ENCODE results near the gene TRIM26. TPM values are rescaled to one million over a fixed set of nuclear protein-coding genes. Genes with fewer than 3 reads are reported as not detected.
A peak's percentile ranks its signal among the peaks of the same experiment; 100 is the strongest.

TRIM26 gene
- total and polyA plus RNA-seq, 2 of the 13 experiments (the other 11 are each of a cell fraction or from before 2014, with no cell fraction given) = 27.1 to 38.7 TPM

DNA sequence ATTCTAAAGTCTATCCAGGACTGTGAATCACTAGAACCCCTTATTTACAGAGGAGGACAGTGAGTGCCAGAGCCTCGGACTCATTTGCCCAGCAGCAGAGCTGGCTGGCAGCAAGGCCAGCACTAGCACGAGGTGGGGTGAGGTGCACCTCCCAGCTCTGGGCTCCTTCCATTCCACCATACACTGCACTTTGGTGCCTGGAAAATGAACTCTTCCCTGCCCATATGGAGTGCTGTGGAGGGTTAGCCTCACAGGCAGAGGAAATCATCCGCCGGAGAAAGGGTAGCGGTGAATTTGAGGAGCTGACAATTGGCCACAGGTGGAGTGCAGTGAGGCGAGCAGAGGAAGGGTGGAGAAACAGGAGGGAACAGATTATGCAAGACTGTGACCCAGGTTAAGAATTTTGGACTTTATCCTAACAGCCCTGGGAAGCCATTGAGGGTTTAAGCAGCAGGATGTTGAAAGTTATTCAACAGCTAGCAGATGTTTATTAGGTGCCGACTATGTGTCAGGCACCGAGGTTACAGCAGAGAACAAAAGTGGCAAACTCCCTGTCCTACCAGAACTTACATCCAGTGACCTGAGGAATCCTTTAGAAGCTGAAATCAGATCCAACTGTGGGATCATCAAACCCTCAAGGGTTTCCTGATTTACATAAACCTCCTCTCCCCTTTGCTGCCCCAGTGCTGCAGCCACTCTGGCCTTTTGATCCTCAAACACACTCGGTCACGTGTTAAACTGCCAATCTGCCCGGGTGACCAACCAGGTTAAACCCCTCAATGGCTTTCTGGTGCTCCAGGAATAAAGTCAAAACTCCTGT, 6.2 kb downstream of the TRIM26 start (continued):
- TF ChIP-seq MED8 (CRISPR knock-in tag; IDR thresholded peaks at IDR 0.05; ENCODE audit: insufficient replicate concordance) (no peak), ZBTB40 (IDR thresholded peaks at IDR 0.05) (no peak), ZBTB40 (CRISPR knock-in tag; IDR thresholded peaks at IDR 0.05) (peak; percentile 66; the same call in 1 of the 2 replicates), SPEN (CRISPR knock-in tag; IDR thresholded peaks at IDR 0.05; ENCODE audit: low read depth) (no peak; the same call in 1 of the 2 replicates), TP53 (CRISPR knock-in tag; conservative IDR thresholded peaks at IDR 0.05) (no peak), POLR2A (IDR thresholded peaks at IDR 0.05; ENCODE audit: insufficient read depth in 1 of 2, low read depth in 2 of 2, low read length in 2 of 2) (peak in 1 of 2 experiments; percentile 54; a peak in 3 of 4 replicates), ZNF431 (CRISPR knock-in tag; IDR thresholded peaks at IDR 0.05; ENCODE audit: borderline replicate concordance, low read depth) (peak; percentile 81; the same call in 1 of the 2 replicates), ZNF3 (CRISPR knock-in tag; IDR thresholded peaks at IDR 0.05) (no peak), PHF21A (CRISPR knock-in tag; IDR thresholded peaks at IDR 0.05) (peak; percentile 99), KMT2A (CRISPR knock-in tag; IDR thresholded peaks at IDR 0.05) (peak; percentile 79), PLSCR1 (CRISPR knock-in tag; IDR thresholded peaks at IDR 0.05; ENCODE audit: borderline replicate concordance) (no peak), ZNF761 (CRISPR knock-in tag; conservative IDR thresholded peaks at IDR 0.05) (peak; percentile 95), ZFY (CRISPR knock-in tag; IDR thresholded peaks at IDR 0.05) (peak; percentile 38; the same call in 1 of the 2 replicates), ZNF660 (CRISPR knock-in tag; IDR thresholded peaks at IDR 0.05; ENCODE audit: borderline replicate concordance, low read depth) (no peak), ZNF235 (CRISPR knock-in tag; IDR thresholded peaks at IDR 0.05; ENCODE audit: borderline replicate concordance) (no peak), GABPB1 (CRISPR knock-in tag; IDR thresholded peaks at IDR 0.05) (peak; percentile 48)
- TF ChIP-seq, protein P1, sequence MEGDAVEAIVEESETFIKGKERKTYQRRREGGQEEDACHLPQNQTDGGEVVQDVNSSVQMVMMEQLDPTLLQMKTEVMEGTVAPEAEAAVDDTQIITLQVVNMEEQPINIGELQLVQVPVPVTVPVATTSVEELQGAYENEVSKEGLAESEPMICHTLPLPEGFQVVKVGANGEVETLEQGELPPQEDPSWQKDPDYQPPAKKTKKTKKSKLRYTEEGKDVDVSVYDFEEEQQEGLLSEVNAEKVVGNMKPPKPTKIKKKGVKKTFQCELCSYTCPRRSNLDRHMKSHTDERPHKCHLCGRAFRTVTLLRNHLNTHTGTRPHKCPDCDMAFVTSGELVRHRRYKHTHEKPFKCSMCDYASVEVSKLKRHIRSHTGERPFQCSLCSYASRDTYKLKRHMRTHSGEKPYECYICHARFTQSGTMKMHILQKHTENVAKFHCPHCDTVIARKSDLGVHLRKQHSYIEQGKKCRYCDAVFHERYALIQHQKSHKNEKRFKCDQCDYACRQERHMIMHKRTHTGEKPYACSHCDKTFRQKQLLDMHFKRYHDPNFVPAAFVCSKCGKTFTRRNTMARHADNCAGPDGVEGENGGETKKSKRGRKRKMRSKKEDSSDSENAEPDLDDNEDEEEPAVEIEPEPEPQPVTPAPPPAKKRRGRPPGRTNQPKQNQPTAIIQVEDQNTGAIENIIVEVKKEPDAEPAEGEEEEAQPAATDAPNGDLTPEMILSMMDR (CRISPR knock-in tag; IDR thresholded peaks at IDR 0.05) = no peak
